ENCODE measurements around the gene CBX5.

Gene CBX5

GRCh38 chr12:54222609-54223008, 57.3 kb downstream of the CBX5 start:
- DNase-seq = no peak

GRCh38 chr12:54221402-54221984, 58.4 kb downstream of the CBX5 start:
- no peak for DNase-seq

DNA sequence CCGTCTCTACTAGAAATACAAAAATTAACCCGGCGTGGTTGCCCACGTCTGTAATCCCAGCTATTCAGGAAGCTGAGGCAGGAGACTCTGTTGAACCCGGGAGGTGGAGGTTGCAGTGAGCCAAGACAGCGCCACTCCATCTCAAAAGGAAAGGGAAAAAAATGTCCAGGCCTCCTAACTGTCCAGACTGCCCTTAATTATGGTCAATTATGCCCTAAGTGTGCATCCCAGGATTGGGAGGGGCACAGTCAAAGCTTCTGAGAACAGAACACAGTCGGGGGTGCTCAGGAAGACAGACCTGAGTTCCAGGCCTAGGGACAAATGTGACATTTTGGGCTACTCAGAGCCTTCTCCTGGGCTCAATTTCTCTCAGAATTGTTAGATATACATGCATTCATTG, 59.4 kb downstream of the CBX5 start:
- no peak for DNase-seq

DNA sequence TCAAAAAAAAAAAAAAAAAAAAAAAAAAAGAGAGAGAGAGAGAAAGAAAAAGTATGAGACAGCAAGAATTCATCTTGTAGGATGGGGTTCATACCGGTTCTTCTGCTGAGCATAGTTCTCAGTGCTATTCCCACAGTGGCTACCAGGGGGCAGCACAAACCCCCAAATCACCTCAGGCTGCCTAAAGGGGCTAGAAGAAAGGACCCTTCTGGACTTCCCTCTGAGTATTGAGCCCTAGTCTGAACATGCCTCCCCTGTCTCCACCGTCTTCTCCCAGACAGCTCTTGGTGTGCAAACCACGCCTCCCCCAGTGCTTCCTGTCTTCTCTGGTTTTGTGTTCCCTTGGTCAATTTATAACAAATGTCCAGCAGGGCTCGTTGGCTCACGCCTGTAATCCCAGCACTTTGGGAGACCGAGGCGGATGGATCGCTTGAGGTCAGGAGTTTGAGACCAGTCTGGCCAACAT, 59.8 kb downstream of the CBX5 start:
- peak; percentile 43 for DNase-seq

GRCh38 chr12:54217774-54218241, 62.1 kb downstream of the CBX5 start:
- no peak for DNase-seq

DNA sequence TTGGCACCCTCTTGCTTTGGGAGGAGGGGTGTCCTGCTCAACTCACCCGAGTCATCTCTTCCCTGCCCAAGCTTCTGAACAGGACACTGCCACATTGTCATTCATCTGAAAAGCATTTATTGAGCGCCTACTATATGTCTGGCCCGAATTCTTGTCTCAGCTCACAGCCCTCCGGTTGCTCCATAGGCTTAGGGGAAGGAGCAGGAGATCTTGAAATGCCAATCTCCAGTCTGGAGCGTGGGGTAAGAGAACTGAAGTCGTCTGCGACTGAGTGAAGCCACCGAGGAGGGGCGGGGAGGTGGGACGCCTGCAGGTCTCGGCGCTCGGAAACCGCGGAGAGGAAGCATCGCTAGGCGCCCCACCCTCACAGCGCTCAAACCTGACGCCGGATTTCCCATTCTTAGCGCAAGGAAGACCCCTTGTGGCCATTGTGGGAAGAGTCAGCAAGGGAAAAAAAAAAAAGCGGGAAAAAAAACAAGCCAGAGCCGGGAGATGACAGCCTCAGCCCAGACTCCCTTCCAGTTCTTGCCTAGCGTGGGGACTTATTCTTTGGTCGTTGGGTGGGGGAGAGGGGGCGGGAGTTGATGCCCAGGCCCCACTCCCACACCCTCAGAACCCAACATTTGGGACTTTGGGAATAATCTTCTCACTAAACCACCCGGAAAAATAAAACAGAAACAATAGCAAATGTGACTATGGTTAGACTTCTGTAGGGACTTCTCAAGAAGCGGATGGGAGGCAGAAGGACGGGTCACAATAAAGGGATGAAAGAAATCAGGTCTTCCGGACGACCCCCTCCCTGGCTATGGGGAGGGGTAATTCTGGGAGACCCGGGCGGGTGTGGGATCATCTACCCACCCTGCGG, 62.9 kb downstream of the CBX5 start:
- peak; percentile 72 for DNase-seq

DNA sequence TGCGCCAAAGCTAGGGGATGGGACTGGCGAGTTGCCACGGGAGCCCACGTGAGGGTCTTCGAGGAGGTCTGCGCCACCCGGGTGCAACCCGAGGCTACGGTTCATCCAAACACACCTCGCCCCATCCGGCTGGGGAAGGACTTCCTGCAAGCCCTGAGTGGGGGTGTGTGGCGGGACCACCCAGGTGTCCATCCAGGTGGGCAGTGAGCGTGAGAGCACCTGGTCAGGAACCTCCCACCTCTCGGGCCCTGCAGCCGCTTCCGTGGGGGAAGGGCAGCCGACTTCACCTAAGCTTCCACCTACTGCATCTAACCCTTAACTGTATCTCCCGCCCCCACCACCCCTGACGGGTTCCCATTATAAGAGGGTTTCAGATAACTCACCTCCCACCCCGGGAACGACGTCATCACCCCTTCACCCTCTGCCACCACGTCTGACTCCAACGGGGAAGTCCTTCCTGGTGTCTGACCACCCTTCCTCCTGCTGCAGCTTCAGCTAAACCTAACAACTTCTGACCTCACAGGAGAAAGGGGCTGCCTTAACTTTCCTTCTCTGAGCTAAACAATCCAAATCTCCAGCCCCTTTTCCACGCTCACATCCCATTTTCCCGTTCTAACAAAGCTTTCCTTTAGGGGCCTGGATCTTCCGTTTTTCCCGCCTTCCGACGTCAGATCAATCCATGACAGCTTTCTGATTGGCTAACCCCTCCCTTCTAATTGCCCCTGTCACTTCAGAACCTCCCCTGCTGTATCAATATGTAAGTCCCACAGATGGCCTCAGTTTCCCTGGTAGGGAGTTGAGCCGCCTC, 63.7 kb downstream of the CBX5 start:
- no peak for DNase-seq

DNA sequence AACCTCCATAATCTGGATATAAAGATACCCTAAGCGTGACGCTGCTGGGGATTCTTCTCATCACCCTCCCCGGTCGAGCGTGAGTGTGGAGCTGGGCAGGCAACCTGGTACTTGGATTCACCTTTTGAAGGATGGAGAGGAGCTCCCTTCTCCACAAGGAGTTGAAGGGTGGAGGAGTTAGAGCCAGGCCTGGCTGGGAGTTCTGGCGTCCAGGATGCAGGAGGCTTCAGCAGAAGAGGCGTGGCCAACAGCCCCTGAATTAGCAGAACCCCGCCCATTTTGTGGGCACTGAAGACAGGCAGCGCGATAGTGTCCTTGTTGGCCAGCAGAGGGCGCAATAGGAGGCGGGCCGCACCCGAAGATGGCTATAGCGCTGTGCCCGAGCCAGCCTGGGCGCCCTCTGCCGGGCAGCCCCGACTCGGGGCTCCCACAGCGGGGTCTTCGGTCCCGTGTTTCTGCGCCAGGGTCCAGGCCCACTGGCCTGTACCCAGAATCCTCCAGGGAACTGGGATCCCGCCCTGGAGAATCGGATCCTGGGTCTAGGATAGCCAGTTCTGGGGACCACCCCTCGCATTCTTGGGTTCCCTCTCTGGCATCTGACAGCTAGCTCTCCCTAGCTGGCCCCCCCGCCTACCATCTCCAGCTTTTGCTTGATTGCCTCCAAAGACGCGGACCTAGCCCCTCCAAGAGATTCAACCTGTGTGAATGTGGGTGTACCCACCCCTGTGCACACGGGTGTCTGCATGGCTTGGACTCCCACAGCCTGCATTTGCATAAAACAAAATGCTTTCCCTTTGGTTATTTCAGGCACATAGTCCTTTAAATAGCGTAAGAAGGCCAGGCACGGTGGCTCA, 65.1 kb downstream of the CBX5 start:
- peak; percentile 81 for DNase-seq

DNA sequence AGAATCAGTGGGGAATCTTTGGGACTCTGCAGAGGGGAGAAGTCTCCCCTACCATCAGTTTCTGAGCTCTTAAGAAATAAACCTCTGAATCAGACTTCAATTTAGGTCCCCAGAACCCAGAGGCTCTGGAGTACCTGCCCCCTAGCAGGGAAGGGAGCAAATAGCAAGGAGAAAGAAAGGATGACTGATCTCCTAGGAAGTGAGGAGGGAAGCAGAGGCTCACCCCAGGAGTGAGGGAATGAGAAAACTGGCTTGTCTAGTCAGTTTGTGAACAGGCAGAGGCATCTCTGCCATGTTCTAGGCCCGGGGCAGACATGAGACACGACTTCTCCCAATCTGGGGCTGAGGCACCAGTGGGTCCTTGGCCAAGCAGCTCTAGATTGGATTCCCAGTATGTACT, 66.8 kb downstream of the CBX5 start:
- no peak for DNase-seq

DNA sequence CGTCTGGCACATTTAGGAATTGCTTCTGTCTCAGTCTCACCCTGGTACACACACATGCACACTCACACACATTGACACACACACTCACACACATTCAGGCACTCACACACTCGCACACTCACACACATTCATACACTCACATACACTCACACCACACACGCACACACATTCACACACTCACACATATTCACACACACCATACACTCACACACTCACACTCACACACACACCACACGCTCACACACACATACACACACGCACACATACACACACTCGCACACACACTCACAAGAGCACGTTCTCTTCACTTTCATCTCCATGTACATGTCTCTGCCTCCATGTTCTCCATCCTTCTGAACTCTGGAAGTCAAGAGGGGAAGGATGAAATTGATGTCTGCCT, 68.0 kb downstream of the CBX5 start:
- DNase-seq = no peak

DNA sequence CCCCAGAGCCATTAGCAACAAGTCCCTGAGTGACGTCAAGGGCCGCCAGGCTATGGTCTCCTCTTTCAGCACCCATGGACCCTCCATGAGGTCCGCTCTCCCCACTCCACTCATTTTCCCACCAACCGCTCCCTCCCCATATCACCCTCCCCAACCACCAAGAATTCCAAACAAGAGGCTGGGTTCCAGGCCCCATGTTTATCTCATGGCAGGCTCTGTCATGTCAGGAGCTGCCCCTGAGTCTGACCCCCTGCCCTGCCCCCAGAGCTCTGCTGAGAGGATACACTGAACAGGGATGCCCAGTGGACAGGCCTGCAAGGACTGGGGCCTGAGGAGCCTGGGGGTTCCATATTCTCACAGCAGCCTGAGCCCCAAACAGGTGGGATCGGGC, 69.5 kb downstream of the CBX5 start:
- no peak for DNase-seq

- DNase-seq = no peak
These were observed 71.3 kb downstream of the CBX5 start for GRCh38 chr12:54208591-54208990.

DNA sequence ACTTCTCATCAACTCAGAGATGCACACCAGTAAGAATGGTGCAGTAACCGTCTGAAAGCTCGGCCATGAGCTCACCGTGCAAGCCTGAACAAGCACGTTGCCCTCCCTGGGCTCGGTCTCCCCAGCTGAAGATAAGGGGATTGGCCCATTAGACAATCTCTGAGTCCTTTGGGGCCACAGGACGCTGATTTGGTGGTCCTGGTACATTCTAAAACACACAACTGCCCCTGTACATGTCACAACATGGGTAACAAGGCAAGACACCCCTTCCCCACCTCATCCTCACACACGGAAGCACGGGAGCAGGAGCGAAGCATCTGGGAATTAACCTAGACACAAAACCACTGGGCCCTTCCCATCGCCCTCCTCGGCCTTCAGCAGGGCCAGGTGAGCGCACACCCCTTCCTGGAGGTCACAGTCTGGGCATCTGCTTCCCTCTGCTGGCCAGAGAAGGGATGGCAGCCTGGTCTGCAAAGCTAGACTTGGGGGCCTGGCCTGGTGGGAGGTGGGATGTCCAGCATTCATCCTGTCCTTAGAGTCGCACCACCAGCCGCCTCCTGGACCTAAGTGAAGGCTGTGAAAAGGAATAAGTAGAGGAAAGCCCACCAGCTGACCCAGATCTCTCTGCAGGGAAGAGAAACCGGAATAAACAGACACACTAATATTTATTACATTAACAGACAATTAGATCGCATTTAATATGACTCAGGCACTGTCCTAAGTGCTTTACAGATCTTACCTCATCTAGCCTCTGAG, 72.2 kb downstream of the CBX5 start:
- peak; percentile 60 for DNase-seq

- DNase-seq = no peak
These were observed 73.1 kb downstream of the CBX5 start for GRCh38 chr12:54206791-54207190.

DNA sequence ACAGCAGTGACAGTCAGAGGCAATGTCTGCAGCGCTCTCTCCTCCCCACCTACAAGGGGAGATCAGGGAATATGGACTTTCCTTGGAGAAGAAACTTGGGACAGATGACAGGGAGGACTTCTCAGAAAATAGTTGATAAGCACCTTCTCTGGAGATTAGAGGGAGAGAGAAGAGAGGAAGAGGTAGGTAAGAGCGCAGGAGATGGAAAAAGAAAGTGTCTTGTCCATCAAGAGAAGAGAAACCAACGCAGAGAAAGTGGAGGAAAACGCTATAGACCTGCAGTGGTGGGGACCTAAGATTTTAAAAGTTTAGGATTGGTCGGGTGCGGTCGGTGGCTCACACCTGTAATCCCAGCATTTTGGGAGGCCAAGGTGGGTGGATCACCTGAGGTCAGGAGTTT, 75.6 kb downstream of the CBX5 start:
- no peak for DNase-seq

DNA sequence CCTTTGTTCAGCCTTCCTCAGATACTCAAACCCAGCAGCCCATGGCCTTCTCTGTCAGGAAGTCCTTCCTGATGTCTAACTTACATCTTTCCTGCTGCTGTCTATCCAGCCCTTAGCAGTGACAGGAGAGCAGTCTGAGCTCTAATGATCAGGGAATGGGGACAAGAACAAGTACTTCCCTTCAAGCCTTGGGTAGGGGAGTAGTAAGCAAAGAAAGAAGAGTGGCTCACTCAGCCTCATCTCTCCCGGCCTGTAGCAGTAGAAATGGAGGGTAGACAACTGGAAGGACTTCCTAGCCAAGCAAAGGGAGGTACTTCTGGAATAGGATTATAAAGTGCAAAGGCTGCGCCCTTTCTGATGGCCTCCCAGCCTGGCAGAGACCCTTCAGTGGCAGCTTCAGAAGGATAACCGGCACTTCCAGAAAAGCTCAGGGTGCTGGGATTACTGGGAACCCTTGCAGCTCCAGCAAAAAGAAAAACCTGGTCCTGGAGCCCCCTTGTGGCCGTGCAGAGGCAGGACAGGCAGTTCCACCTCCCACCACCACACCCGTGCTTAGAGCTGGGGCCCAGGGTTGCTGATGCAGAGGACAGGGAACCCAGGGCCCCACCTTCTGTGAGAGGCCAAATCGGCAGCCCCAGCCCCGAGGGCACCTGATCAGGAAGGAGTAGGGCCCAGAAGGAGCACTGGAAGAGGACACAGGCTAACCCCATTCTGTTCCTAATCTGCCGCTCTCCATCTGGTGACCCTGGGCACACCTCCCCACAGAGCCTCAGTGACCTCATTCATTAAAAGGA, 78.7 kb downstream of the CBX5 start:
- peak; percentile 43 for DNase-seq

- DNase-seq = no peak
These were observed 79.5 kb downstream of the CBX5 start for GRCh38 chr12:54200412-54200811.

DNA sequence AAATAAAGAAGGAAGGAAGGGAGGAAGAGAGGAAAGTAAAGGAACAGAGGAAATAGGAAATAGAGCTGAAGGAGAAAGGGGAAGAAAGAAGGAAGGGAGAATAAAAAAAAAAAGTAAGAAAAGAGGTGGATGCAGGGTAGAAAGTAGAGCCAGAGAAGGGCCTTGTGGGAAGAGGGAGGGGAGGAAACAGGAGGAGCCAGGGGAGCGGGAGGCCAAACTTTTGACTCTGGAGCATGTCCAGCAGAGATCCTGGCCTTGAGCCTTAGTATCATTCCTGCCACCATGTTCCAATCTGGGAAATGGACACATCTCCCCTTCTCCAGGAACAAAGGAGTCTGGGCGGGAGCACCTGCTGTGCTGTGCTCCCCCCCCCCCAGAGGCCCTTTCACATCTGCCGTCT, 80.0 kb downstream of the CBX5 start:
- DNase-seq = no peak

GRCh38 chr12:54199034-54199433, 80.9 kb downstream of the CBX5 start:
- DNase-seq = no peak

DNA sequence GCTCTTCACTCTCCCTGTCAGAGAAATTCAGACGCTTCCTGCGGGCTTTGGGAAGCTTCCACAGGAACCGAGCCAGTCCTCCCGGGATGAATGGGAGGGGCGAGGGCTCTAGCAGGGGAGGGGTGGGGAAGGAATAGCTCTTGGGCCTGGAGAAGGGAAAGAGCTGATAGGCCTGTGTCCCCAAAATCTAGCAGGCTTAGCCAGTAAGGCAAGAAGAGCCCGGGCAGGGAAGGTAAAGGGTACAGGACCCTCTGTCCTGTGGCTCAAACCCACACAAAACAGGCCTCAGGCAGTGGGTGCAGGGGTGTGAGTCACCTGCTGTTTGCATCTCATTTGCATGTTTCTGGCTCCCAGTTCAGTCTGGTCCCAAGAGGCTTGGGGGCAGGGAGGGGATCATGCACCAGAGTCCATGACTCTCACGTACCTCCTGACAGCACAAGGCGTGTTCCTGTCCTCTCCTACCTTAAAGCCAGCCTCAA, 82.5 kb downstream of the CBX5 start:
- DNase-seq = no peak

DNA sequence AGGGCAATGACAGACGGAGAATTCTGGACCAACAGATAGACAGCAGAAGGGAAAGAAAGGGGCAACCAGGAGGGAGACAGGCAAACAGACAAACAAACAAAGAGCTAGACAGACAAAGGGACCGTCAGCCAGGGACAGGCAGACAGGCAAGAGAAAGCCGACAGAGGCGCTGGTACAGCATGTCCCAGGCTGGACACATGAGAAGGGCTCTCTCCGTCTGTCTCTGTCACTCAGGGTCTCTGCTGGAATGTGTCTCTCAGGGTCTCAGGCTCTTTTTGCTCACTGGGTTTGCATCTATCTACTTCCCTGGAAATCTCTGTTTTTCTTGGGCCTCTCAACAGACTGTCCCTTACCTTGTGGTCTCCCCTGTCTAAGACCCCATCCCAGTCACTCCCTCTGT, 82.9 kb downstream of the CBX5 start:
- DNase-seq = no peak

Measured in activated effector memory CD4-positive, alpha-beta T cell treated with Interleukin-2 at 50 U/mL for 16 hours (primary cell).